LNCaP clone FGC (cell line): ENCODE measurements around the gene TTC3.

Source experiments
- DNase-seq: peaks from one replicate; pipeline ENCODE4 v3.0.0-alpha.2; 2011; ENCODE audit warnings: low read depth
- H3K4me3 ChIP-seq: 2 replicates; pipeline ENCODE4 v1.5.1; 2011; ENCODE audit warnings: mild to moderate bottlenecking, low read depth, low read length, control low read depth
- CTCF ChIP-seq: IDR thresholded peaks from 2 replicates; pipeline ENCODE4 v1.5.1; 2012; ENCODE audit warnings: mild to moderate bottlenecking; ENCODE audit not compliant: control insufficient read depth, insufficient read depth; ENCODE audit errors: extremely low read depth

Gene TTC3

GRCh38 chr21:37227071-37228002, 154.3 kb downstream of the TTC3 start:
- no peak for TF ChIP-seq CTCF
- no peak overlapping the region for H3K4me3 ChIP-seq
- DNase-seq = no peak

- no peak for TF ChIP-seq CTCF
- H3K4me3 ChIP-seq = no peak overlapping the region
- no peak for DNase-seq
Measured at GRCh38 chr21:37228003-37228400, 154.9 kb downstream of the TTC3 start.

GRCh38 chr21:37230632-37231248, 157.7 kb downstream of the TTC3 start:
- TF ChIP-seq CTCF = no peak
- DNase-seq = no peak
- H3K4me3 ChIP-seq = no peak overlapping the region

GRCh38 chr21:37231249-37231645, 158.2 kb downstream of the TTC3 start:
- no peak for DNase-seq
- no peak overlapping the region for H3K4me3 ChIP-seq
- TF ChIP-seq CTCF = no peak

- H3K4me3 ChIP-seq = no peak overlapping the region
- no peak for TF ChIP-seq CTCF
- DNase-seq = no peak
Measured at GRCh38 chr21:37231671-37232070, 158.6 kb downstream of the TTC3 start.

GRCh38 chr21:37232274-37233018, 159.4 kb downstream of the TTC3 start:
- DNase-seq = no peak
- no peak overlapping the region for H3K4me3 ChIP-seq
- no peak for TF ChIP-seq CTCF
